K562 (cell line): ENCODE results near the gene TADA2A. TPM values are rescaled to one million over a fixed set of nuclear protein-coding genes. Genes with fewer than 3 reads are reported as not detected.

ENCODE experiments used
- AFF1 ChIP-seq, 2 experiments: fragments of 450-650 bp; IDR thresholded peaks; 2 replicates each; pipeline ENCODE4 v1.6.1; 2018; ENCODE audit warnings: mild to moderate bottlenecking in 2 of 2, low read depth in 1 of 2; ENCODE audit not compliant: partially characterized antibody in 2 of 2
- AFF4 ChIP-seq: sonication (generic); formaldehyde crosslinking; IDR thresholded peaks from 2 replicates; pipeline ENCODE4 v1.8.0; 2023; ENCODE audit warnings: mild to moderate bottlenecking, missing genetic modification reagents
- BRD9 ChIP-seq: fragments of 450-650 bp; IDR thresholded peaks from 2 replicates; pipeline ENCODE4 v1.6.1; 2018; ENCODE audit warnings: low read depth; ENCODE audit not compliant: partially characterized antibody
- CHD2 ChIP-seq: IDR thresholded peaks from 2 replicates; pipeline ENCODE4 v1.6.1; 2011; ENCODE audit warnings: low read depth, low read length
- CHD4 ChIP-seq: fragments of 200-600 bp; sonication (generic); IDR thresholded peaks from 3 replicates; pipeline ENCODE4 v1.6.1; 2012; ENCODE audit warnings: low read depth, mild to moderate bottlenecking, mixed read lengths, low read length, inconsistent platforms; ENCODE audit not compliant: insufficient read depth, insufficient replicate concordance, poor library complexity, severe bottlenecking
- DMBX1 ChIP-seq: fragments of 250-450 bp; sonication (Bioruptor Pico); IDR thresholded peaks from 2 replicates; pipeline ENCODE4 v1.8.0; 2022; ENCODE audit warnings: inconsistent platforms, mild to moderate bottlenecking, moderate library complexity, borderline replicate concordance
- FOXA1 ChIP-seq: fragments of 450-650 bp; IDR thresholded peaks from 2 replicates; pipeline ENCODE4 v1.6.1; 2016; ENCODE audit warnings: mild to moderate bottlenecking, borderline replicate concordance
- GATAD2B ChIP-seq: fragments of 450-650 bp; IDR thresholded peaks from 2 replicates; pipeline ENCODE4 v1.6.1; 2017; ENCODE audit warnings: mild to moderate bottlenecking, borderline replicate concordance
- KDM1A ChIP-seq, 2 experiments: fragments of 450-650 bp; IDR thresholded peaks; 2 replicates each; pipeline ENCODE4 v1.6.1; 2016; ENCODE audit warnings: mild to moderate bottlenecking in 2 of 2
- MAFK ChIP-seq: IDR thresholded peaks from 2 replicates; pipeline ENCODE4 v1.6.1; 2011; ENCODE audit warnings: low read length, improper control_type of control experiment
- MTA1 ChIP-seq: fragments of 450-650 bp; IDR thresholded peaks from 2 replicates; pipeline ENCODE4 v1.6.1; 2017; ENCODE audit warnings: borderline replicate concordance
- NR0B1 ChIP-seq: fragments of 450-650 bp; IDR thresholded peaks from one replicate; pipeline ENCODE4 v1.6.1; 2018; ENCODE audit warnings: mild to moderate bottlenecking, moderate library complexity; ENCODE audit not compliant: partially characterized antibody
- NR3C1 ChIP-seq: sonication (generic); formaldehyde crosslinking; IDR thresholded peaks from 2 replicates; pipeline ENCODE4 v1.8.1; 2022; ENCODE audit warnings: missing genetic modification reagents
- SMARCA4 ChIP-seq: fragments of 450-650 bp; IDR thresholded peaks from 2 replicates; pipeline ENCODE4 v1.6.1; 2016
- TARDBP ChIP-seq: fragments of 450-650 bp; IDR thresholded peaks from 2 replicates; pipeline ENCODE4 v1.6.1; 2016
- YY1 ChIP-seq, 3 experiments: IDR thresholded peaks; 2 replicates each; pipeline ENCODE4 v1.6.1; 2011; ENCODE audit warnings: low read length in 2 of 3, mild to moderate bottlenecking in 2 of 3, moderate library complexity in 2 of 3, borderline replicate concordance in 1 of 3, control low read depth in 1 of 3, low read depth in 1 of 3; ENCODE audit not compliant: insufficient read depth in 3 of 3, insufficient replicate concordance in 2 of 3, control insufficient read depth in 1 of 3, insufficient read length in 1 of 3; ENCODE audit errors: extremely low read depth in 1 of 3
- ZKSCAN8 ChIP-seq: fragments of 200-800 bp; sonication (Bioruptor generic); IDR thresholded peaks from 2 replicates; pipeline ENCODE4 v1.6.1; 2016; ENCODE audit warnings: missing genetic modification characterization, missing compliant biosample characterization
- ZNF589 ChIP-seq: fragments of 200-800 bp; sonication (Bioruptor generic); IDR thresholded peaks from 2 replicates; pipeline ENCODE4 v1.6.1; 2016; ENCODE audit warnings: low read depth, missing genetic modification characterization, missing compliant biosample characterization
- polyA plus RNA-seq, 8 experiments: library from polyadenylated mRNA; depleted of rRNA in 4 of 8; stranded (reverse) in 5 of 8; unstranded in 3 of 8; fragments of >200 nt; fragmentation: Nextera tagmentation in 2 of 8; fragmentation: Illumina TruSeq in 1 of 8; extraction: Ambion mirVana in 2 of 8; extraction: Trizol in 1 of 8; gene quantifications; 2 replicates each; pipeline versions ENCODE4 v1.2.1 to v1.2.3, GENCODE V29; 2011 to 2014; ENCODE audit warnings: inconsistent platforms in 1 of 8, missing spikeins in 1 of 8
- total RNA-seq, 7 experiments: library from RNA; depleted of rRNA in 6 of 7; stranded (reverse); fragments of >200 nt in 6 of 7; fragmentation: Illumina TruSeq in 2 of 7; extraction: Trizol in 2 of 7; gene quantifications; 2 replicates each; pipeline versions ENCODE4 v1.2.1 to v1.2.3, GENCODE V29; 2011 to 2021; ENCODE audit warnings: low replicate concordance in 1 of 7

Gene TADA2A
- total and polyA plus RNA-seq, 9 of the 15 experiments (the other 6 are each of a cell fraction or from before 2014, with no cell fraction given): 13.8 to 37.7 (median 25.0) TPM

- TF ChIP-seq ZNF589: peak; percentile 44; the same call in 1 of the 2 replicates
- no peak for TF ChIP-seq ZKSCAN8 (CRISPR knock-in tag)
- TF ChIP-seq NR0B1: no peak
- TF ChIP-seq KDM1A (IDR thresholded peaks at IDR 0.05): no peak
- no peak for TF ChIP-seq FOXA1
- TF ChIP-seq TARDBP: no peak
- TF ChIP-seq BRD9: no peak
- 0 out of 2 replicates have a peak, but pooled peaks have one; percentile 22 for TF ChIP-seq GATAD2B
- no peak for TF ChIP-seq MTA1
- no peak for TF ChIP-seq NR3C1 (CRISPR knock-in tag)
- TF ChIP-seq DMBX1: no peak
- TF ChIP-seq AFF4 (CRISPR knock-in tag): no peak
- TF ChIP-seq YY1 (IDR thresholded peaks at IDR 0.05; ENCODE audit: borderline replicate concordance in 1 of 3, control insufficient read depth in 1 of 3, extremely low read depth in 1 of 3, insufficient read depth in 3 of 3, insufficient read length in 1 of 3, insufficient replicate concordance in 2 of 3, low read depth in 1 of 3, low read length in 2 of 3): peak in 1 of 3 experiments; percentile 3
- TF ChIP-seq MAFK: no peak
- no peak for TF ChIP-seq CHD2
- TF ChIP-seq AFF1 (IDR thresholded peaks at IDR 0.05; ENCODE audit: low read depth in 1 of 2, partially characterized antibody in 2 of 2): peak in 1 of 2 experiments; percentile 22
- no peak for TF ChIP-seq SMARCA4
- no peak for TF ChIP-seq CHD4
These were observed 82.7 kb downstream of the TADA2A start, which contains the start of gene DUSP14 (continued) for GRCh38 chr17:37489197-37490001.
